GM12872 (cell line): ENCODE results near the gene PTX3.

Experiments
- CTCF ChIP-seq: IDR thresholded peaks from 3 replicates; pipeline ENCODE4 v1.5.1; 2011; ENCODE audit warnings: low read depth, mild to moderate bottlenecking, low read length, moderate library complexity; ENCODE audit not compliant: insufficient read depth

The PTX3 gene

GRCh38 chr3:157444797-157445184, 8.1 kb downstream of the PTX3 start:
- TF ChIP-seq CTCF = no peak

- no peak for TF ChIP-seq CTCF
Observed at GRCh38 chr3:157445857-157446256, 9.2 kb downstream of the PTX3 start.

GRCh38 chr3:157447026-157447694, 10.5 kb downstream of the PTX3 start:
- peak; percentile 43 for TF ChIP-seq CTCF

- TF ChIP-seq CTCF = no peak
Observed at GRCh38 chr3:157452097-157452496, 15.4 kb downstream of the PTX3 start.

- no peak for TF ChIP-seq CTCF
Observed at GRCh38 chr3:157453824-157454223, 17.2 kb downstream of the PTX3 start.

GRCh38 chr3:157459706-157460105, 23.1 kb downstream of the PTX3 start:
- TF ChIP-seq CTCF = no peak

- no peak for TF ChIP-seq CTCF
Observed at GRCh38 chr3:157460253-157460652, 23.6 kb downstream of the PTX3 start.

- TF ChIP-seq CTCF = no peak
Observed at GRCh38 chr3:157463816-157464215, 27.2 kb downstream of the PTX3 start.
